NCI-H524 (cell line): ENCODE results near the gene ICAM5.
"Not testable (repeated sequence)": the region's sequence is repeated elsewhere in the genome, so short reads cannot be mapped to it uniquely, and the experiment has no call there.

Source experiments
- DNase-seq, 2 experiments: peaks; one replicate each; lab custom pipeline; 2025; lab: John Stamatoyannopoulos, UW

The ICAM5 gene

GRCh38 chr19:10318807-10319682 lies 29.3 kb downstream of the ICAM5 start:
- no peak for DNase-seq

- DNase-seq: no peak
These were observed 31.1 kb downstream of the ICAM5 start for GRCh38 chr19:10320602-10321416.

GRCh38 chr19:10321417-10321797 lies 31.7 kb downstream of the ICAM5 start:
- DNase-seq: no peak

- no peak for DNase-seq
These were observed 32.4 kb downstream of the ICAM5 start for GRCh38 chr19:10321874-10322835.

GRCh38 chr19:10325732-10326131 lies 36.0 kb downstream of the ICAM5 start:
- DNase-seq: no peak

GRCh38 chr19:10327793-10328192 lies 38.0 kb downstream of the ICAM5 start:
- DNase-seq: no peak

GRCh38 chr19:10328558-10329429 lies 39.0 kb downstream of the ICAM5 start:
- no peak for DNase-seq

GRCh38 chr19:10329555-10329954 lies 39.8 kb downstream of the ICAM5 start:
- no peak for DNase-seq

- DNase-seq: peak in 1 of 2 experiments; percentile 8
These were observed 42.6 kb downstream of the ICAM5 start for GRCh38 chr19:10332158-10332964.

- peak; percentile 98 for DNase-seq
These were observed 43.4 kb downstream of the ICAM5 start, which contains the start of gene RAVER1 for GRCh38 chr19:10332965-10333757. RAVER1 (minus strand) TSS chr19:10333529; CDS start chr19:10333507, 22 bp downstream.

GRCh38 chr19:10333758-10334587 lies 44.2 kb downstream of the ICAM5 start:
- no peak for DNase-seq

- no peak for DNase-seq
These were observed 45.0 kb downstream of the ICAM5 start for GRCh38 chr19:10334588-10335351.

GRCh38 chr19:10335352-10335985 lies 45.7 kb downstream of the ICAM5 start:
- DNase-seq: no peak

- DNase-seq: not testable (repeated sequence)
These were observed 47.0 kb downstream of the ICAM5 start for GRCh38 chr19:10336725-10337124.

- no peak for DNase-seq
These were observed 49.2 kb downstream of the ICAM5 start for GRCh38 chr19:10338940-10339339.

- DNase-seq: no peak
These were observed 49.7 kb downstream of the ICAM5 start, which contains the start of gene ICAM3 for GRCh38 chr19:10339380-10339960. ICAM3 (minus strand) TSS chr19:10339624; CDS start chr19:10339614, 10 bp downstream.
